Ascending aorta (tissue), 2 donors: ENCODE measurements around the gene HMCN1. TPM values are rescaled to one million over a fixed set of nuclear protein-coding genes. Genes with fewer than 3 reads are reported as not detected.

Experiments used
- DNase-seq, 2 donors: peaks; one replicate each; pipeline ENCODE4 v3.0.0-alpha.2; 2019; ENCODE audit warnings: low spot score in 2 of 2
- H3K27ac ChIP-seq, 2 donors: fragments of 200-600 bp; sonication (generic); one replicate each; pipeline ENCODE4 v1.5.1; 2016 to 2017; ENCODE audit warnings: mild to moderate bottlenecking in 1 of 2
- H3K27me3 ChIP-seq: fragments of 200-600 bp; sonication (generic); one replicate; pipeline ENCODE4 v1.5.1; 2017
- H3K36me3 ChIP-seq, 2 donors: fragments of 200-600 bp; sonication (generic); one replicate each; pipeline ENCODE4 v1.5.1; 2016
- H3K4me1 ChIP-seq, 2 donors: fragments of 200-600 bp; sonication (generic); one replicate each; pipeline ENCODE4 v1.5.1; 2016 to 2017; ENCODE audit warnings: mild to moderate bottlenecking in 1 of 2
- H3K4me3 ChIP-seq, 2 donors: fragments of 200-600 bp; sonication (generic); one replicate each; pipeline ENCODE4 v1.5.1; 2016 to 2017; ENCODE audit warnings: mild to moderate bottlenecking in 1 of 2
- H3K9me3 ChIP-seq, 2 donors: fragments of 200-600 bp; sonication (generic); one replicate each; pipeline ENCODE4 v1.5.1; 2016
- intact Hi-C: fragments of 100-400 bp; cut with DNase I; formaldehyde crosslinking; loops from one replicate; pipeline ENCODE4 v1.15.1; 2023
- total RNA-seq: library from RNA; depleted of rRNA; stranded (reverse); fragments of >200 nt; gene quantifications from one replicate; pipeline ENCODE4 v1.1.0, GENCODE V29; 2016
- TF ChIP-seq, protein P1 (sequence below), 3 experiments: fragments of 200-600 bp in 2 of 3; fragments of 450-650 bp in 1 of 3; sonication (generic) in 2 of 3; IDR thresholded peaks; one replicate each; pipeline ENCODE4 v1.5.1; 2016 to 2019; ENCODE audit warnings: antibody characterized with exemption in 3 of 3, mild to moderate bottlenecking in 1 of 3, moderate library complexity in 1 of 3

Gene HMCN1
- total RNA-seq, 1 donor from 2014 or later = 61.7 TPM

DNA sequence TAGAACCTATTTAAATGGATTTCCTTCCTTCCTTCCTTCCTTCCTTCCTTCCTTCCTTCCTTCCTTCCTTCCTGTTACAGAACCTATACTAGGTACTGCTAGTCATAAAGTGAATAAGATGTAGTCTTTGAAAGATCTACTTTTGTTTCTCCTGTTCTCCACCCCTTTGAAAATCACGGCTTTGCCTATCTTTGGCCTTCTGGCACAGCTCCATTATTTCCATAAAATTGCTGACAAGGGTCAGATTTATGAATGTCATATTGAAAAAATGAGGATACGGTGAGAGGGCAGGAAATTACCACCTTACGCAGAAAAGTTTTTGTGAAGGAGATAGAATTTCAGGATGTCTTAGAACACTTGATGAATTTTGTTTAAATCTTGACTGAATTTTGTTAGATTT is 18.1 kb upstream of the HMCN1 start:
- TF ChIP-seq, protein P1, sequence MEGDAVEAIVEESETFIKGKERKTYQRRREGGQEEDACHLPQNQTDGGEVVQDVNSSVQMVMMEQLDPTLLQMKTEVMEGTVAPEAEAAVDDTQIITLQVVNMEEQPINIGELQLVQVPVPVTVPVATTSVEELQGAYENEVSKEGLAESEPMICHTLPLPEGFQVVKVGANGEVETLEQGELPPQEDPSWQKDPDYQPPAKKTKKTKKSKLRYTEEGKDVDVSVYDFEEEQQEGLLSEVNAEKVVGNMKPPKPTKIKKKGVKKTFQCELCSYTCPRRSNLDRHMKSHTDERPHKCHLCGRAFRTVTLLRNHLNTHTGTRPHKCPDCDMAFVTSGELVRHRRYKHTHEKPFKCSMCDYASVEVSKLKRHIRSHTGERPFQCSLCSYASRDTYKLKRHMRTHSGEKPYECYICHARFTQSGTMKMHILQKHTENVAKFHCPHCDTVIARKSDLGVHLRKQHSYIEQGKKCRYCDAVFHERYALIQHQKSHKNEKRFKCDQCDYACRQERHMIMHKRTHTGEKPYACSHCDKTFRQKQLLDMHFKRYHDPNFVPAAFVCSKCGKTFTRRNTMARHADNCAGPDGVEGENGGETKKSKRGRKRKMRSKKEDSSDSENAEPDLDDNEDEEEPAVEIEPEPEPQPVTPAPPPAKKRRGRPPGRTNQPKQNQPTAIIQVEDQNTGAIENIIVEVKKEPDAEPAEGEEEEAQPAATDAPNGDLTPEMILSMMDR (IDR thresholded peaks at IDR 0.05) = no peak
- no peaks in the 10 kb centered on the region for H3K36me3 ChIP-seq

DNA sequence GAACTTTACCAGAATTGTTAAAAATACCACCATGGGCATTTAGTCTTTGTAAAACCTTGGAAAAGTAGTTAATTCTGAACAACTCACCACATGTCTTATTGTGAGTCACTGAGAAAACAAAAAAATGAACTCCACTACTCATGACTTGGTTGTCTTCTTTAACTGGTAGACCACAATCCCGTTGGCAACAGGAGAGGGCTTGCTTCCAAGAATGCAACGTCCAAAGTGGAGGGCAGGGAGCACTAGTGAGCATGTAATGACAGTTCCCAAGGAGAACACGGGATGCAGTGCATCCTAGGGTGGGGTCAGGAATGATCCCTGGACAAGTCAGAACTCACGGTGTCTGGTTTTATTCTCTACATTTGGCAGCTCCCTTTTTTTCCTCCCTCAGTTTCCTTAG is 15.2 kb upstream of the HMCN1 start:
- H3K27me3 ChIP-seq = no peaks in the 10 kb centered on the region
- H3K9me3 ChIP-seq = no peaks in the 10 kb centered on the region
- peak overlapping the region; percentile 38 to 48 for H3K27ac ChIP-seq
- peaks cover 0 to 14% of the 10 kb centered on the region in 2 donors for H3K4me1 ChIP-seq
- intact Hi-C loops = loop anchor here (1.0 kb wide), 1 partner anchor 493 kb away; no protein-coding TSS in a partner anchor
- DNase-seq = peak in 1 of 2 donors; percentile 70
- H3K36me3 ChIP-seq = no peaks in the 10 kb centered on the region
- TF ChIP-seq, protein P1 (IDR thresholded peaks at IDR 0.05) = peak in 1 of 3 experiments; percentile 9
- no peak overlapping the region for H3K4me3 ChIP-seq

More for the DNA sequence above, 18.1 kb upstream of the HMCN1 start:
- no peaks in the 10 kb centered on the region for H3K9me3 ChIP-seq
- H3K4me3 ChIP-seq = no peak overlapping the region
- no peak for DNase-seq
- H3K4me1 ChIP-seq = peaks cover 0 to 10% of the 10 kb centered on the region in 2 donors
- no peaks in the 10 kb centered on the region for H3K27me3 ChIP-seq
- H3K27ac ChIP-seq = no peak overlapping the region
- intact Hi-C loops = no loop called here

DNA sequence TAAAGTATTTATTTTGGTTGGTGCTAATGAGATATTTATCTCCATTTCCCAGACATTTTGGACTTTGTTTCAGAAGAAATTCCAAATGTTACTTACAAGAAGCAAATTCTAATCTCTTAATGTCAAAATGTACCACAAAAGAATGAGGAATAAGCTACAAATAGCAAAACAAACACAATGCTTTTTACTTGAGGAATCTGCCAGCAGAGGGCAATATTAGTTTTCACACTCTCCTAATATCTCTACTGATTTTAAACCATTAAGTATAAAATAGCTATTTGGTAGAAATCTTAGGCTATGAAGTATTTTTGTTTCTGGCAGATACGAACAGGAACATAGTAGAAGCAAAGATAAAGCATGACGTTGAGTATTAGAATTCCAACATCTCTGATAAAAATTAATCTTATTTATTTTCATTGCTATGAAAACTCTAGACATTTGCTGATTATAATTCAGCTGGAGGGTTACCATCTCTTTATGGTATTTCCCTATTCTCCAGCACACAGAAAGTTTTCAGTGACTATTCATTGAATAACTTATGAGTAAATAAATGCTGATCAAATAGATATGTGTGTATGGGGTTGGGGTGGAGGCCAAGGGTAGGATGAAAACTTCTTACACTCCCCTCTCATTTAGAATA is 13.4 kb upstream of the HMCN1 start:
- no peaks in the 10 kb centered on the region for H3K36me3 ChIP-seq
- no peaks in the 10 kb centered on the region for H3K9me3 ChIP-seq
- H3K27ac ChIP-seq = peak overlapping the region; percentile 48 to 57
- TF ChIP-seq, protein P1 (IDR thresholded peaks at IDR 0.05) = peak; percentile 44 to 62 (median 50)
- H3K4me3 ChIP-seq = no peak overlapping the region
- intact Hi-C loops = loop anchor here (1.0 kb wide), 1 partner anchor 14 kb away; the partner anchor contains the start of gene HMCN1
- DNase-seq = no peak
- H3K27me3 ChIP-seq = no peaks in the 10 kb centered on the region
- H3K4me1 ChIP-seq = peaks cover 0 to 14% of the 10 kb centered on the region in 2 donors

DNA sequence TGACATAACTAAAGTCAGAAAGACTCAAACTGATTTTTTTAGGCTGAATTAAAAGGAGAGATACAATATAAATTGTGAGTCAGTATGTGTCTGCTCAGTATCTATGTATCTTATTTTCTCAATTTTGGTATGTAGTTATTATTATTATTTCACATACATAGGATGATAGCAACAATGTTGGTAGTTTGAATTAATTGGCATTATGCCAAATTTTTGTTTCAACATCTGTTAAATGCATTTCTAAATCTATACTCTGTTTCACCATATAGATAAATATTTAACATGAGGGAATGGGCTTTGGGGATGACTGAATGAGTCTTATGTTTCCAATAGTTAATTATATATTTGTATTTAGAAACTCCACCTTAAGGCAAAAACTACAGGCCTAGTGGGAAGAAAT is 12.6 kb upstream of the HMCN1 start:
- H3K4me3 ChIP-seq = no peak overlapping the region
- no peak for DNase-seq
- intact Hi-C loops = loop anchor here (1.0 kb wide), 1 partner anchor 13 kb away; the partner anchor contains the start of gene HMCN1
- no peaks in the 10 kb centered on the region for H3K9me3 ChIP-seq
- no peak overlapping the region for H3K27ac ChIP-seq
- no peaks in the 10 kb centered on the region for H3K27me3 ChIP-seq
- peaks cover 0 to 14% of the 10 kb centered on the region in 2 donors for H3K4me1 ChIP-seq
- TF ChIP-seq, protein P1 (IDR thresholded peaks at IDR 0.05) = no peak
- H3K36me3 ChIP-seq = no peaks in the 10 kb centered on the region

DNA sequence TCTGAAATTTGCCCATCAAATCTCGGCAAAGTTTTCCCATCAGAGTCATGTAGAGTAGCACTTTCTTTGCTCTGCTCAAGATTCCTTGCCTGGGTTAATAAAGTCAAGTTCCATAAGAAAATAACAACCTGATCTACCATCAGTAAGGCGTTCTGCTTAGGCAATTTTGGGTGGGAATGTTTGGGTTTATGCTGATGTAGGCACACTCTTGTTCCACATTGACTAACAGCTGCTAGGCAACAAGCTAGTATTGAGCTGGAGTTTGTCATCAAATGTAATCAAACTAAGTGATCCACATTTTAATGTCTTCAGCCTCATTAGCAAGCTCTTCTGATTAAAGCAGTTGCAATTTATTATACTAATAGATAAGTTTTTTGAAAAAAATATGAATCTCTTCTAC is 12.1 kb upstream of the HMCN1 start:
- DNase-seq = no peak
- no peaks in the 10 kb centered on the region for H3K9me3 ChIP-seq
- TF ChIP-seq, protein P1 (IDR thresholded peaks at IDR 0.05) = no peak
- H3K36me3 ChIP-seq = no peaks in the 10 kb centered on the region
- peaks cover 0 to 14% of the 10 kb centered on the region in 2 donors for H3K4me1 ChIP-seq
- no peak overlapping the region for H3K27ac ChIP-seq
- no peak overlapping the region for H3K4me3 ChIP-seq
- H3K27me3 ChIP-seq = no peaks in the 10 kb centered on the region
- intact Hi-C loops = no loop called here
